Measurements from ENCODE around the gene PRSS38. TPM values are rescaled to one million over a fixed set of nuclear protein-coding genes. Genes with fewer than 3 reads are reported as not detected.

The PRSS38 gene
- not detected in 2 replicates for total RNA-seq

DNA sequence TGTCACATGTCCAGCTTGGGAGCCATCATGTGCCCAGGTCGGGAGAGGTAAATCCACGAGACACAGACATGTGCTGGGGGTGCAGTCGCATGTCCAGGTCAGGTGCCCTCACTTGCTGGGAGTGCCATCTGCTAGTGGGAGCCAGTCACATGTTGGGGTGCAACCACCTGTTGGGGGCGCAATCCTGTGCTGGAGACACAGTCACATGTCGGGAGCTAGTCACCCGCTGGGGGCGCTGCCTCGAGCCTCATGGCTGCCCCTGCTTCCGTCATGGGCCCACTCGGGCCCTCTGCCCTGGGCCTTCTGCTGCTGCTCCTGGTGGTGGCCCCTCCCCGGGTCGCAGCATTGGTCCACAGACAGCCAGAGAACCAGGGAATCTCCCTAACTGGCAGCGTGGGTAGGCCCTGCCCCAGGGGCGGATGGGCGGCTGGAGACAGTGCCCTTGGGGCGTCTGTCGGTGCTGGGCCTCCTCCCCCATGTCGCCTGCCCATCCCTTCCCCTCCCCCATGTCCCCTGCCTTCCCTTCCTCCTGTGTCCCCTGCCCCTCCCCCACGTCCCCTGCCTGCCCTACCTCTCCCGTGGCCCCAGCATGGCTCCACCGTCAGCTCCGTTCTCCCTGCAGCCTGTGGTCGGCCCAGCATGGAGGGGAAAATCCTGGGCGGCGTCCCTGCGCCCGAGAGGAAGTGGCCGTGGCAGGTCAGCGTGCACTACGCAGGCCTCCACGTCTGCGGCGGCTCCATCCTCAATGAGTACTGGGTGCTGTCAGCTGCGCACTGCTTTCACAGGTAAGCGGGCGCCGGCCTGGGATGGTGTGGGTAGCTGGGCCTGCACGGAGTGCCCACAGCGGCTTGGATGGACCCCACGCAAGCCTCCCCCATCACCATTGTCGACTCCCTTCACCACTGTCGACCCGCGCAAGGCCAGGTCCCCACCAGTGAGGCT lies at the start of gene PRSS38:
TSS of gene PRSS38 (plus strand) at position 208 of the 942 bp plus-strand sequence. CDS start at position 250, 42 bp downstream.
- Mint-ChIP-seq H3K27ac (no peak within 1 kb of the TSS), H3K9me3 (peaks cover 27% of the 10 kb centered on the region), H3K4me1 (ENCODE audit: low read depth) (no peaks in the 10 kb centered on the region), H3K27me3 (ENCODE audit: low read depth) (no peaks in the 10 kb centered on the region), H3K36me3 (ENCODE audit: low read depth) (no peaks in the 10 kb centered on the region), H3K4me3 (ENCODE audit: low read depth) (no peak within 1 kb of the TSS)
- DNase-seq (ENCODE audit: low spot score), result no peak
- intact Hi-C loops (cut with micrococcal nuclease), result no loop called here

DNA sequence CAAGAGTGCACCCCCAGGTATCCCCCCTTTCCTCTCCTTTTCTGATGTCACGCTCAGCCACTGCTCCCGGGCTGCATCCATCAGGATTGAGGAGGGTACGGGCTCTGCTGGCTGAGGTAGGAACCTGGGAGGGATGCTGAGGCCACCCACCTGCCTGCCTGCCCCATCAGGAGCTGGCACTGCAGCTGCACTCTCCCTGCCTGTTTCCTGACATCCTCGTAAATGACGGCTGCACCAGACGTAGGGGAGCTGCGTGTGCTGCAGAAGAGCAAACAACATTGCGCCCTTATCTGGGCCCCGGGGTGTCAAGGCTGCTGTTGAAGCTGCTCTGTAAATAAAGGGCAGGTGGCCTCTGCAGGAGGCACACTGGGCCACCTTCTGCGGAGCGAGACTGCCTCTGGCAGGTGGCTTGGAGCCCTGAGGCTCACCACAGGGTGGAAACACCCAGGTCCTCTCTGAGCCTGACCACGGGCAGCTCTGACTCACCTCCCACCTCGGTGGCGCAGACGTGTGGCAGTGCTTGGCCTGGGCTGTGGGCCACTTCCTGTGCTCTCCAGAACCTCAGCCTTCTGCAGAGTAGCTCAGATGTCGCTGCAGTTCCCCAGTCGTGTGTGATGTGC lies 49.4 kb upstream of the PRSS38 start:
- Mint-ChIP-seq H3K36me3 (ENCODE audit: low read depth) (peaks cover 48% of the 10 kb centered on the region), H3K9me3 (no peaks in the 10 kb centered on the region)
- intact Hi-C loops (cut with micrococcal nuclease), result loop anchor here (1.0 to 10.0 kb wide), 2 partner anchors 22 to 319 kb away; partner anchors contain the start of gene ARF1

DNA sequence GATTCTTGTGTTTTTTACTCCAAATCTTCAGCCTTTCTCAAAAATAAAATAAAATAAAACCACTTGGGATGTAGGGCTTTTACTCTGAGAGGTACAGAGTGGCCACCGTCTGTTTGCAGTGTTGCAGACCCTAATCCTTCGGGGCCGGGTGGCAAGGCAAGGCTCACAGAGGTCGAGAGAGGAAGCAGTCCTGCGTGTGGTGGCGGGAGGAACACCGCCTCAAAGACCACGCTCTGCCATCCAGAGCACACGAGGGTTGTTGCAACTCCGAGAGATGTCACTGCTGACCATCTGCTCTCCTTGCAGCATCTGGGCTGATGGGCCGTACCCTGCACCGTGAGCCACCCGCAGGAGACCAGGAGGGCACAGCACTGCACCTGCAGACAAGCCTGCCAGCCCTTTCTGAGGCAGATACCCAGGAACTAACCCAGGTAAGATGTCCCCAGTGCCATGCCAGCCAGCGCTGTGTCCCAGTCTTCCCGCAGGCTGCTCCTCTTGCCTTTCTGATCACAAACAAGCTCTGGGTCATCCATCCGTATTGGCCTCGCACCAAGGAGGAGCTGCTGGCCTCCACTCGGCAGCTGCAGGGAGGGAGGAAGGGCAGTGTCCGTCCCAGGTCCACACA lies 48.7 kb upstream of the PRSS38 start:
- Mint-ChIP-seq H3K4me3 (ENCODE audit: low read depth) (peak overlapping the region; percentile 54), H3K9me3 (no peaks in the 10 kb centered on the region), H3K4me1 (ENCODE audit: low read depth) (peaks cover 61% of the 10 kb centered on the region), H3K27ac (peak overlapping the region; percentile 65), H3K27me3 (ENCODE audit: low read depth) (no peaks in the 10 kb centered on the region), H3K36me3 (ENCODE audit: low read depth) (peaks cover 42% of the 10 kb centered on the region)
- DNase-seq (ENCODE audit: low spot score), result no peak
- intact Hi-C loops (cut with micrococcal nuclease), result loop anchor here (1.0 to 10.0 kb wide), 2 partner anchors 22 to 318 kb away; partner anchors contain the start of gene ARF1

More for the DNA sequence above, 49.4 kb upstream of the PRSS38 start:
- peak; percentile 80 for DNase-seq (ENCODE audit: low spot score)
- Mint-ChIP-seq H3K4me1 (ENCODE audit: low read depth) (peaks cover 68% of the 10 kb centered on the region), H3K27me3 (ENCODE audit: low read depth) (no peaks in the 10 kb centered on the region), H3K4me3 (ENCODE audit: low read depth) (peak overlapping the region; percentile 54), H3K27ac (peak overlapping the region; percentile 65)

DNA sequence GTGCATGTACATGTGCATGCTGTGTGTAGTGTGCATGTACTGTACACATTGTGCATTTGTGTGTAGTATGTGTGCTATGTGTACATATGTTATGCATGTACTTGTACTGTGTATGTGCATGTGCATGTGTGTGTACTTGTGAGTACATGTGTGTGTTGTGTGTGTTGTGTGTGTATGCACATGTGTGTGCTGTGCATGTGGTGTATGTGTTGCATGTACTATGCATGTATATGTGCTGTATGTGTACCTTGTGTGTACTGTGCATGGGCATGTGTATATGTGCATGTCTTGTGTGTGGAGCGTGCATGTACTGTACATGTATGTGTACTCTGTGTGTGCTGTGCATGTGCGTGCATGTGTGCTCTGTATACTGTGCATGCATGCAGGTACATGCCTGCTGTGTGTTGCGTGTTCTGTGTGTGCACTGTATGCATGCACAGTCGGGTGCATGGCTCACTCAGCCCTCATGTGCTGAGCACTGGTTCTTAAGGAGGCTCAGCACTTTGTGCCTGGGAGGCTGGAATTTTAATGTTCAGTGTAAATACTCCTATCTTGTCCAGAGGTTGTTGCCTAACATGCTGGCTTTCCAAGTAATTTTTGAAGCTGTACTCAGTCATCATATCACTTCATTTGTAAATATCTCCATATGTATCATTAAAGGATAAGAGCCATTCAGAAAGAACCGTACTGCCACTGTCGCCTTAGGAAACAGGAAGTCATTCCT lies 47.9 kb upstream of the PRSS38 start:
- Mint-ChIP-seq H3K4me1 (ENCODE audit: low read depth) (peaks cover 58% of the 10 kb centered on the region), H3K27ac (no peak overlapping the region), H3K4me3 (ENCODE audit: low read depth) (no peak overlapping the region)

DNA sequence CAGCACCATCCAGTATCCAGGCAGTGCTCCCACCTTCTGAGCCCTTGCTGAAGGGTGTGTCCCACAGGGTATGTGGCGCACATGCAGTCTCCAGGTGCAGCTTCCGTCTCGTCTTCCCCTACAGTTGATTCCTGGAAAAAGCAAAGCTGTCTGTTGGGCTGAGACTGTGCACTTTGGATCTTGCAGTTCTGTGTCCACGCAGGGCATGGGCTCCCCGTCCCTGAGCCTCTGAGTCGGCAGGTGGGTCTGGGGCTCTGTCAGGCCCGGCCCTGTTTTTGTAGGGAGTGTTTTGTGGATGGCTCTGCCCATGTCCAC lies 47.4 kb upstream of the PRSS38 start:
- Mint-ChIP-seq H3K36me3 (ENCODE audit: low read depth) (peaks cover 48% of the 10 kb centered on the region), H3K27ac (no peak overlapping the region), H3K9me3 (no peaks in the 10 kb centered on the region), H3K27me3 (ENCODE audit: low read depth) (no peaks in the 10 kb centered on the region), H3K4me1 (ENCODE audit: low read depth) (peaks cover 55% of the 10 kb centered on the region), H3K4me3 (ENCODE audit: low read depth) (no peak overlapping the region)
- no peak for DNase-seq (ENCODE audit: low spot score)
- intact Hi-C loops (cut with micrococcal nuclease), result loop anchor here (10.0 kb wide), 1 partner anchor 317 kb away; the partner anchor contains the start of gene ARF1

More for the DNA sequence above, 47.9 kb upstream of the PRSS38 start:
- intact Hi-C loops (cut with micrococcal nuclease), result loop anchor here (10.0 kb wide), 1 partner anchor 317 kb away; the partner anchor contains the start of gene ARF1
- H3K36me3 Mint-ChIP-seq (ENCODE audit: low read depth), result peaks cover 46% of the 10 kb centered on the region
- no peaks in the 10 kb centered on the region for H3K27me3 Mint-ChIP-seq (ENCODE audit: low read depth)
- H3K9me3 Mint-ChIP-seq, result no peaks in the 10 kb centered on the region
- no peak for DNase-seq (ENCODE audit: low spot score)

DNA sequence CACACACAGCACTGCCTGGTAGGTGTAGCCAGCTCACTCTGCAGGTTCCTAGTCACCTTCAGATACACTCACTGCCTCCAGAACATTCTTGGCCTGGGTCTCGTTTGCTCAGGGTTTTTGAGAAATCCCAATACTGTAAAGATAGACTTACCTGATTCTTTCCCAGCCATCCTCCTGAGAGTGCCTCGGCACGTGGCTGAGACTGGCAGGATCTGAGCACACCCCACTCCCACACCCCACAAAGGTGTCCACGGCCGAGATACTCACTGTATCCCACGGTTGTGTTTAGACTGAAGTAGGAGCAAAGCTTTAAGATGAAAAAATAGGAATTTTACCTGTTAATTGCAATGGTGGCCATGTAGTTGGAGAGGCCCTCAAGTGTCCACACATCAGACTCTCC lies 46.8 kb upstream of the PRSS38 start:
- Mint-ChIP-seq H3K4me3 (ENCODE audit: low read depth) (no peak overlapping the region), H3K4me1 (ENCODE audit: low read depth) (peaks cover 53% of the 10 kb centered on the region), H3K36me3 (ENCODE audit: low read depth) (peaks cover 47% of the 10 kb centered on the region)

DNA sequence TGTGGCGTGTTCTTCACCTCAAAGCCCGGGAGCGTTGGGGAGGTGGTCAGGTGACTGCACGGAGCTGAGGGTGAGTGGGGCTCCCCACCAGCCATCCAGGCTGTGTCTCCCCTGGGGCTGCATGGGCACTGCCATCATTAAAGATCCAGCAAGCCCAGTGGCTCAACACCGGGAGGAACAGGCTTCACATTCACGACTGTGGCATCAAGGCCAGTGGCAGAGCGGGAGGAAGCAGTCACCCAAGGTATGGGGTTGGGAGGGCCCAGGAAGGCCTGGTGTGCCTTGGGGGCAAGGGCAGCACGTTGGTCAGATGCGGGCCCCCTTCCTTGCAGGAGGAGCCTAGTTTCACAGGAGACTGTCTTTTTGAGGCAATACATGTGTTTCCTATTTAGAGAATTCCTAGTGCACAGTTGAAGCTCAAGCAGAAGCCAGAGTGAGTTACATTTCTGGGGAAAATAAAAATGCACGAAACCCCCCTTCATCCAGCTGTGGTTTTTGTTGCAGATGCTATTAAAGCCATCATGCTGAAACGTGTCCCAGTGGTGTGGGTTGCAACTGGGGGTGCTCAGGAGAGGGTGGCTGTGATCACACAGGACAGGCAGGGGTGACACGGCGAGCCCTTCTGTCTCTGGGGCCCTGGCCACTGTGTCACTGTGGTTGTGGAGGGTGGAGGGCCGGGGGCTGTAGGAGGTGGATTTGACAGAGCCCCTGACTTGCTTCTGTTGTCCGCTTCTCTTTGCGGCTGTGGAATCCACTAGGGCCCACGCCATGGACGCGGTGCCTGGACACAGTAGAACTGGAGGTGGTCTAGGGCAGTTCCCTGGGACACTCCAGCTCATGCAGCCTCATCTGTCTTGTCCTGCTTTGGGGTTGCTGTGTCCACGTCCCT lies 46.2 kb upstream of the PRSS38 start:
- Mint-ChIP-seq H3K36me3 (ENCODE audit: low read depth) (peaks cover 44% of the 10 kb centered on the region), H3K27ac (no peak overlapping the region), H3K4me3 (ENCODE audit: low read depth) (no peak overlapping the region), H3K9me3 (no peaks in the 10 kb centered on the region), H3K27me3 (ENCODE audit: low read depth) (no peaks in the 10 kb centered on the region), H3K4me1 (ENCODE audit: low read depth) (peaks cover 53% of the 10 kb centered on the region)
- intact Hi-C loops (cut with micrococcal nuclease), result loop anchor here (10.0 kb wide), 1 partner anchor 316 kb away; the partner anchor contains the start of gene ARF1
- no peak for DNase-seq (ENCODE audit: low spot score)

More for the DNA sequence above, 46.8 kb upstream of the PRSS38 start:
- intact Hi-C loops (cut with micrococcal nuclease), result loop anchor here (10.0 kb wide), 1 partner anchor 316 kb away; the partner anchor contains the start of gene ARF1
- Mint-ChIP-seq H3K27ac (no peak overlapping the region), H3K9me3 (no peaks in the 10 kb centered on the region), H3K27me3 (ENCODE audit: low read depth) (no peaks in the 10 kb centered on the region)
- DNase-seq (ENCODE audit: low spot score), result no peak

DNA sequence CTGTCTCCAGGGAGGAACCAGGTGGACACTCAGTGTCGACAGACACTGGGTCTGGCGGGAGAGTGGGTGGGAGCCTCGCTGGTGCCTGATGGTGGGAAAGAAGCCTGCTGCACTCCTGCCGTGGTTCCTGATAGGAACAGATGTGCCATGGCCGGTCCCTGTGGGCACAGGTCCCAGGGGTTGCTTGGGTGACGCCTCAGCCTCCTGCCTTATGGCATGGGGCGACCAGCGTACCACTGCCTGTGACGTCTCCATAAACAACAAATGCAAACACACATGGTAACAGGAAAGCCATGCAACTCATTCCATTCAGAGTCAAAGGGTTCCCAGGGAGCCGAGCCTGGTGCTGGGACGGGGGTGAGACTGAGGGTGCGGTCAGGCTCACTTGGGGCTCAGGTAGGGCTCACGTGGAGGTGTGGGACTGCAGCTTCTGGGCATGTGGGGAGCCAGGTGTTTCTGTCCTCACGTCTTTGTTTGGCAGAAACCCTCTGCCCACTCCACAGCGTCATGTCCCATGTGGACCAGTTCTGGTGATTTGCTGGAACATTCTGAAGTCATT lies 45.5 kb upstream of the PRSS38 start:
- H3K4me3 Mint-ChIP-seq (ENCODE audit: low read depth), result no peak overlapping the region
- peaks cover 43% of the 10 kb centered on the region for H3K36me3 Mint-ChIP-seq (ENCODE audit: low read depth)
- no peaks in the 10 kb centered on the region for H3K27me3 Mint-ChIP-seq (ENCODE audit: low read depth)
- H3K9me3 Mint-ChIP-seq, result no peaks in the 10 kb centered on the region
- intact Hi-C loops (cut with micrococcal nuclease), result loop anchor here (10.0 kb wide), 1 partner anchor 315 kb away; the partner anchor contains the start of gene ARF1
- H3K4me1 Mint-ChIP-seq (ENCODE audit: low read depth), result peaks cover 51% of the 10 kb centered on the region
- no peak for DNase-seq (ENCODE audit: low spot score)
- H3K27ac Mint-ChIP-seq, result no peak overlapping the region

DNA sequence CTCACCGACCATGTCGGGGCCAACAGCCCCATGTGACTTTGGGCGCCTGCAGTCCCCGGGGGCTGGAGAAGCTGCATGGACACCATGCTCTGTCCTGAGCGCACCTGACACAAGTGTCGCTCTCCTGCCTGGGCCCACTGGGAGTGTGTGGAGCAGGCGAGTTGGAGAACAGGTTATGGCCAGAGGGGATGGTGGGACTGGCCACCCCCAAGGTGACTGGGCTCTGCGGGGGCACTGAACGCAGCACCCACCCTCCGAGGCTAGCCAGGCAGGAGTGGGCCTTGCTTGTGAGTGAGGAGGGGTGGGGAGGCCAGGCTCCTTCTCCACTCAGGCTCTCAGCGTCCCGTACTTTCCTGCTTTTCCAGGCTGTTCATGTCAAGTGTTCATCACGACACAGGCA lies 44.7 kb upstream of the PRSS38 start:
- H3K4me1 Mint-ChIP-seq (ENCODE audit: low read depth), result peaks cover 44% of the 10 kb centered on the region
- intact Hi-C loops (cut with micrococcal nuclease), result no loop called here
- no peak overlapping the region for H3K4me3 Mint-ChIP-seq (ENCODE audit: low read depth)

DNA sequence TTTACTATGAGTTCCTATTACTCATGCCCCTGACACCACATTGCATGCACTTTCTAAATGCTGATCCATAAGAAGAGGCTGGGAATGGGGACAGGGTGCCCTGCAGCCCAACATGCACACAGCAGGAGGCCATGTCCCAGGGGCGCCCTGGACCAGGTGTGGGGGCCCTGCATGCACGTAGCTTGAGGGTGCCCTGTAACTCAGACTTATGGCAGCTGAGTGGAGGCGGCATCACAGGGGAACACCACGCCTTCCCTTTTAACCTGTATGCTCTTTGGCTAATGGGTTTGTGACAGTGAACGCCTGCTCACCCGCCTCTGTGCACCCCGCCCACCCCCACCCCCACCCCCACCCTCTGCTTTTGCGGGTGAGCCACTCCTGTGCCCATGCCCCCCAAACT lies 44.1 kb upstream of the PRSS38 start:
- peaks cover 42% of the 10 kb centered on the region for H3K36me3 Mint-ChIP-seq (ENCODE audit: low read depth)
- H3K4me1 Mint-ChIP-seq (ENCODE audit: low read depth), result peaks cover 39% of the 10 kb centered on the region
- H3K27me3 Mint-ChIP-seq (ENCODE audit: low read depth), result no peaks in the 10 kb centered on the region
- H3K27ac Mint-ChIP-seq, result no peak overlapping the region
- H3K4me3 Mint-ChIP-seq (ENCODE audit: low read depth), result no peak overlapping the region
- no peak for DNase-seq (ENCODE audit: low spot score)
- intact Hi-C loops (cut with micrococcal nuclease), result no loop called here
- H3K9me3 Mint-ChIP-seq, result no peaks in the 10 kb centered on the region

More for the DNA sequence above, 44.7 kb upstream of the PRSS38 start:
- H3K36me3 Mint-ChIP-seq (ENCODE audit: low read depth), result peaks cover 43% of the 10 kb centered on the region
- H3K27me3 Mint-ChIP-seq (ENCODE audit: low read depth), result no peaks in the 10 kb centered on the region
- no peaks in the 10 kb centered on the region for H3K9me3 Mint-ChIP-seq
- no peak overlapping the region for H3K27ac Mint-ChIP-seq
- DNase-seq (ENCODE audit: low spot score), result no peak

DNA sequence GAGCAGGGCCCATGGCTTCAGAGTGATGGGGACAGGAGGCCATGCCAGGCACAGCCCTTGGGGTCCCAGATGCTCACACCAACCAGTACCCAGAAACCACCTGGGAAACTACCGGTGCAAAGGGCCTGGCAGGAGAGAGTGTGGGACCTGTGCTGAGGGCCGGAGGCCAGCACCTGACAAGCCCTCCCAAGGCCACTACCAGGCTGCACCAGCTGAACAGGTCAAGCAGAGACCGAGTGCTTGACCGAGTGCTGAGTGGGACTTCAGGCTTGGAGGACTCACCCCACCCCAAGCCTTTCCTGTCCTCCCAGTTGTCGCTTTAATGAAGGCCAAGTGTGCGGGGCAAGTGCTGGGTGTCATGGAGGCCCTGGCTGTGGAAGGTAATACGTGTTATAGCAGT lies 43.7 kb upstream of the PRSS38 start:
- Mint-ChIP-seq H3K27ac (no peak overlapping the region), H3K9me3 (no peaks in the 10 kb centered on the region), H3K4me3 (ENCODE audit: low read depth) (no peak overlapping the region), H3K4me1 (ENCODE audit: low read depth) (peaks cover 35% of the 10 kb centered on the region), H3K36me3 (ENCODE audit: low read depth) (peaks cover 42% of the 10 kb centered on the region), H3K27me3 (ENCODE audit: low read depth) (no peaks in the 10 kb centered on the region)
- intact Hi-C loops (cut with micrococcal nuclease), result no loop called here
- no peak for DNase-seq (ENCODE audit: low spot score)
